GM18526 (cell line): ENCODE results near the gene LRRK1.

ENCODE experiments used
- POLR2A ChIP-seq: IDR thresholded peaks from 3 replicates; pipeline ENCODE4 v1.6.1; 2011; ENCODE audit not compliant: insufficient read length; ENCODE audit errors: extremely low read depth

Gene LRRK1

GRCh38 chr15:101049282-101049681 lies 130.1 kb downstream of the LRRK1 start:
- no peak for TF ChIP-seq POLR2A

- TF ChIP-seq POLR2A, result no peak
Measured at GRCh38 chr15:101049856-101050622, 130.9 kb downstream of the LRRK1 start.

- no peak for TF ChIP-seq POLR2A
Measured at GRCh38 chr15:101050623-101051290, 131.6 kb downstream of the LRRK1 start.

- no peak for TF ChIP-seq POLR2A
Measured at GRCh38 chr15:101051291-101052030, 132.3 kb downstream of the LRRK1 start.

- TF ChIP-seq POLR2A, result no peak
Measured at GRCh38 chr15:101052031-101052620, 133.0 kb downstream of the LRRK1 start.

GRCh38 chr15:101052681-101053121 lies 133.5 kb downstream of the LRRK1 start:
- TF ChIP-seq POLR2A, result no peak

- TF ChIP-seq POLR2A, result no peak
Measured at GRCh38 chr15:101053261-101053660, 134.1 kb downstream of the LRRK1 start.

GRCh38 chr15:101054116-101054515 lies 135.0 kb downstream of the LRRK1 start:
- no peak for TF ChIP-seq POLR2A

- no peak for TF ChIP-seq POLR2A
Measured at GRCh38 chr15:101054991-101055390, 135.8 kb downstream of the LRRK1 start.

GRCh38 chr15:101055411-101055810 lies 136.3 kb downstream of the LRRK1 start:
- TF ChIP-seq POLR2A, result no peak

- no peak for TF ChIP-seq POLR2A
Measured at GRCh38 chr15:101056366-101057334, 137.5 kb downstream of the LRRK1 start.

GRCh38 chr15:101057841-101058407 lies 138.8 kb downstream of the LRRK1 start:
- no peak for TF ChIP-seq POLR2A

GRCh38 chr15:101058735-101059134 lies 139.6 kb downstream of the LRRK1 start:
- no peak for TF ChIP-seq POLR2A

GRCh38 chr15:101059381-101060341 lies 140.5 kb downstream of the LRRK1 start:
- TF ChIP-seq POLR2A, result no peak
